Measurements from ENCODE around the gene RUSF1.
"Not testable (repeated sequence)": the region's sequence is repeated elsewhere in the genome, so short reads cannot be mapped to it uniquely, and the experiment has no call there.

Gene RUSF1

DNA sequence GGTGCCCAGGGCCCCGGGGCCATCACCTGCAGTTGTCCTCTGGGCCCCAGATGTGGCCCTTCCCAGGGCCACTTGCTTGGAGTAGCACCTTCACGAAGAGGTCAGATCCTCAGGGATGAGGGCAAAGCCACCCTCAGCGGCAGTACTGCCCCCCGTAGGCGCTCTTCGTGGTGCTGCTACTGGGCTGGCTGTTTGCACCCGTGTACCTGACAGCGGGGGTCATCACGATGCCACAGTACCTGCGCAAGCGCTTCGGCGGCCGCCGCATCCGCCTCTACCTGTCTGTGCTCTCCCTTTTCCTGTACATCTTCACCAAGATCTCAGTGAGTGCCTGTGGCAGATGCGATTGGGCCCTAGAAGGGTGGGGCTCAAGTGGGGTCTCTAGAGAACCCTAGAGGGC lies 22.6 kb downstream of the RUSF1 start:
- no peak for DNase-seq

DNA sequence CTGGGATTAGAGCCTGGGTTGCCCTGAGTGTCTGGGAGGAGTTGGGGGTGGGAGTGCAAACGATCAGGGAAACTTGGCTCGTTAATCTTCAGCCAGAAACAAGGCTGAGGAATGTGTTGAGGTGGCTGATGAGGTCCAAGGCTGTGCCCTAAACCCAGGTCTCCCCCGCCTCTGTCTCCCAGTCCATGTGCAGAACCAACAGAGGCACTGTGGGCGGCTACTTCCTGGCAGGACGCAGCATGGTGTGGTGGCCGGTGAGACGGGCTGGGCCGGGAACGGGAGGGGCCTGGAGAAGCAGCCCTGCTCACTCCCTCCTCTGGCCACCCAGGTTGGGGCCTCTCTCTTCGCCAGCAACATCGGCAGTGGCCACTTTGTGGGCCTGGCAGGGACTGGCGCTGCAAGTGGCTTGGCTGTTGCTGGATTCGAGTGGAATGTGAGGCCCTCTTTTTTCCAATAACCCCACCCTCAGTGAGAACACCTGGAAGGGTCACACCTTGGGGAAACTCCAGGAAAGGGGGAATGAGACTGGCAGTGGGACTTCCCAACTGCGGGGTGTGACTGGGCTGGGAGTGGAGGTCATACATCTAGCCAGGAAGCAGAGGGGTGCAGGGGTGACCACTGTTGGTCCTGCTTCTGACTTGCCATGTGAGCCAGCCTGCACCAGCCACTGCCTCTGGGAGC lies 23.6 kb downstream of the RUSF1 start:
- DNase-seq, result no peak

DNA sequence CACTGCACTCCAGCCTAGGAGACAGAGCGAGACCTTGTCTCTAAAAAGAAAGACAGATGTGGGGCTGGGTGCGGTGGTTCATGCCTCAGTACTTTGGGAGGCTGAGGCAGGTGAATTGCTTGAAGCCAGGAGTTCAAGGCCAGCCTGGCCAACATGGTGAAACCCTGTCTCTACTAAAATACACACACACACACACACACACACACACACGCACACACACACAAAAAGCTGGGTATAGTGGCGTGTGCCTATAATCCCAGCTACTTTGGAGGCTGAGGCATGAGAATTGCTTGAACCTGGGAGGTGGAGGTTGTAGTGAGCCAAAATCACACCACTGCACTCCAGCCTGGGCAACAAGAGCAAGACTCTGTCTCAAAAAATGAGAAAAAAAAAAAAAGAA lies 24.1 kb downstream of the RUSF1 start:
- DNase-seq, result not testable (repeated sequence)

DNA sequence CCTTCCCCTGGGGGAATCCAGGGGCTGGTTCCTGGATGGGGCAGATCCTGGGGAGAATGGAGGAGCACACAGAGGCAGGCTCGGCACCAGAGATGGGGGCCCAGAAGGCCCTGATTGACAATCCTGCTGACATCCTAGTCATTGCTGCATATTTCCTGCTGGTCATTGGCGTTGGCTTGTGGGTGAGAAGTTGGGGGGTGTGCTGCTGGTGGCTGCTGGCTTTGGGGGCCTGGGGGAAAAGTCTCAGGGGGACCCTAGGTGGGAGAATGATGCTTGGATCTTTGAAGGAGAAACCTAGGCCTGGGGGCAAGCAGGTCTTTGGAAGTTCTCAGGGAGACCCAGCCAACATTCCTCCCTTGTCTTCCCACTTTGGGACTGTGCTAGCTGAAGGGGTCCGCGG lies 25.1 kb downstream of the RUSF1 start, which contains the start of gene SLC5A2:
Gene SLC5A2 (plus strand): TSS at position 43 of the 400 bp plus-strand sequence. CDS start 14 bp downstream, at position 57.
- no peak for DNase-seq

DNA sequence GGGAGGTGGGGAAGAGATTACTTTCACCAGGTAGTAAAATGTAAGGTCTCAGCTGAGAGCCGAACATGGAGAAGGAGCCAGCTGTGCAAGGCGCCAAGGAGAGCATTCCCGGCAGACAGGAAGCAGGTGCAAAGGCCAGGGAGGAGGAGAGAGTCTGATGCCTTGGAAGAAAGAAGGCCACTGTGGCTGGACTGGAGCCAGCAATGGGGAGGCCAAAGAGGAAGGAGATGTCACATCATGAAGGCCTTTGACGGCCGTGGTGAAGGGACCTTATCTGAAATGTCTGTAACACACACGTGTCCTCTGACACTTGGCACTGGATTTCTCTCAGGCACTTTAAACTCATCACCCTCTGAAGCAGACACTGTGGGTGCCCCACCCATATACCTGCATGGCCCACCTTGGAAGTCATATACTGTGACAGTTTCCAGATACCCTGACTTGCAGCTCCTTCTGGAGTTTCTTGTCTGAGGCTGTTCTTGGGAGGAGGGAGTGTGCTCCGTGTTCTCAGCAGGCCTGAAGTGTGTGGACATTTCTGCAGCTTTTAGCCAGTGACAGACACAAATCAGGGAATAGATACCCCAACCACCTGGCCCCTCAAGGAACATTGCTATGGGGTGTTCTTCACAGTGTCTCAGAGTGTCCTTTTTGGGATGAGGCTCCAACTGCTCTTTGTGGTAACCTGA lies 27.2 kb downstream of the RUSF1 start:
- DNase-seq, result no peak

DNA sequence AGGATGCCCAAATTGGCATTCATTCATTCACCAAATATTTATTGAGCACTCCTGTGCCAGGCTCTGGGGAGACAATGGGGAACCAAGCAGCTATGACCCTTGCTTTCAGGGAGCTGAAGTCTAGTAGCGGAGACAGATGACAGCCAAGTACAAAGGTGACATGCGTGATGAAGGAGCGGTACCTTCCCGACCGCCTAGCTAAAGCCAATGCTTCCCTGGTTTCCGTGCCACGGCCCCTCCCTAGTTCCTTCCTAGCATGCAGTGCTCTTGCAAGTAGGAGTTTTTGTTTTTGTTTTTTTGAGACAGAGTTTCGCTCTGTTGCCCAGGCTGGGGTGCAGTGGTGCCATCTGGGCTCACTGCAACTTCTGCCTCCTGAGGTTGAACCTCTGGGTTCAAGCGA lies 28.4 kb downstream of the RUSF1 start:
- DNase-seq, result no peak

DNA sequence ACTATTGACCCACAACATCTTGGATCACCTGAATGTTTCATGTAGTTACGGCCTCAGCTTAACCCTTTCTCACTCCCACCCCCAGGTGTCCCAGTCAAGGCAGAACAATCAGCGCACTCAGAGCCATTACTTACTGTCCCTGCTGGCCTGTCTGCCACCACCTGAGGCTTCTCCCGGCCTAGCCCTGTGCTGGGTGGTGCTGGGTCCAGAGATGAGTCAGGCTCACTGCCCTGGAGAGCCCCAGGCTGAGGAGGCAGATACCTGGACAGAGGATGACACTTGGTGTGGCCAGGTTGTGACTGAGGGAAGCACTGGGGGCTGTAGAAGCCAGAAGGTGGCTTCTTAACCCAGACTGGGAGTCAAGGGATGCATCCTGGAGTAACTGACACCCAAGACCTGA lies 29.2 kb downstream of the RUSF1 start:
- no peak for DNase-seq

DNA sequence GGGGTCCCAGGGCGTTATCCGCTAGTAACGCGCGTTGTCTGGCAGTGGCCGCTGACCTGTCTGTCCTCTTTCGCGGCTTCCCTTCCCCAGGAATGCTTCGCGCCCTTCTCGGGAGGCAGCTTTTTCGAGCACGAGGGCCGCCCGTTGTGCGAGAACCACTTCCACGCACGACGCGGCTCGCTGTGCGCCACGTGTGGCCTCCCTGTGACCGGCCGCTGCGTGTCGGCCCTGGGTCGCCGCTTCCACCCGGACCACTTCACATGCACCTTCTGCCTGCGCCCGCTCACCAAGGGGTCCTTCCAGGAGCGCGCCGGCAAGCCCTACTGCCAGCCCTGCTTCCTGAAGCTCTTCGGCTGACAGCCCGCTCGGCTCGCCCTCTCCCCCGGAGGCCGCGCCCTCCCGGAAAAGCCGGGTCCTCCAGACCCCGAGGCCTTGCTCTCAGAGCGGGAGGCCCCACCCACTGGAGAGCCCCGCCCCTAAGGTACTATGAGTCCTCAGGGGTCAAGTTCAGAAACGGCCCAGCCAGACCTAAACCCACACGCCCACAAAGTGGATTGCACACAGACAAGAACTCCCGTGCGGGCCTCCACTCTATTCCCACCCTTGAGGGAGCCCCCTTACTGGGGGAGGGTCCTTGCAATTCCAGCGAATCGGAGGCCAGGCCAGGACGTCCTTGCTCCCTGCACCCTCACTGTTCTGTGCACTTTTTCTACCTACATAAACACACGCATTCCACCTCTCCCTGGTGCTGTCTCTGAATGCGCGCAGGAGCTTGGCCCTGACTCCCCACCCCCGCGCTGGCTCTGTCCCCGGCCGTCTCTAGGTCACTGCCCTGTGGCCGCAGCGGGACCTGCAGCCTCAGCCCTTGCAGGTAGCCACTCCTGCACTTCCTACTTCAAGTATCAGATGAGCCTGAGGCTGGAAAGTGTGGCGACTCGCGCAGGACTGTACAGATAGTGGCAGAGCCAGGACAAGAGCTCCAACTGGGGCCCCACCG lies 30.7 kb downstream of the RUSF1 start:
- DNase-seq, result no peak

DNA sequence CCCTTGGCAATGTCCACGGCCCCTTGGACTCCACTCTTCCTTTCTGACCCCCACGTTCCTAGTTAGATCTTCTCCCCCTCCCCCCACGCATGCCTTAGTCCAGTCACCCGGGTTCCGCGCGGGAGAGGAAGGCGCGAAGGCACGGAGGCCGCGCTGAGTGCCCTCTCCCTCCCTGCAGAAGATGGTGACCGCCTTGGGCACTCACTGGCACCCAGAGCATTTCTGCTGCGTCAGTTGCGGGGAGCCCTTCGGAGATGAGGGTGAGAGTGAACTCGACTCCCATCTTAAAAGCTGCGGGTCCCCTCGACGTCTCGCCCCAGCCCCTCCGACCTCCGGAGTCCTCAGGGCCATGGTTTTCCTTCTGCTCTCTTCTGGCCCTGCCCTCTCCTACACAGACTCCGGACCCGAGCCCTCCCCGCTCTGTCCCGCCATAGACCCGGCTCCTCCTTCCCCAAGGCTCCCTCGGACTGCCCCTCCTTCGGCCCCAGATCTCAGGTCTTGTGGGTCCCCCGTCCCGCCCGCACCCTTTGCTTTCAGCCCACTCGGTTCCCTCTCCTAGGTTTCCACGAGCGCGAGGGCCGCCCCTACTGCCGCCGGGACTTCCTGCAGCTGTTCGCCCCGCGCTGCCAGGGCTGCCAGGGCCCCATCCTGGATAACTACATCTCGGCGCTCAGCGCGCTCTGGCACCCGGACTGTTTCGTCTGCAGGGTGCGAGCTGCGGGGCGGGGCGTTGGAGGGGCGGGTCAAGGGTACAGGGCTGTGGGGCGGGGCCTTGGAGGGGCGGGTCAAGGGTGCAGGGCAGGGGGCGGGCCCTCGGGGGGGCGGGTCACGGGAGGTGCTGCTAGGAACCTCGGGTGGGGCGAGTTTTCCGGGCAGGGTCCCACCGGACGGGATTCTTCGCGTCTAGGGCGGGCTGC lies 31.6 kb downstream of the RUSF1 start:
- peak; percentile 88 for DNase-seq

DNA sequence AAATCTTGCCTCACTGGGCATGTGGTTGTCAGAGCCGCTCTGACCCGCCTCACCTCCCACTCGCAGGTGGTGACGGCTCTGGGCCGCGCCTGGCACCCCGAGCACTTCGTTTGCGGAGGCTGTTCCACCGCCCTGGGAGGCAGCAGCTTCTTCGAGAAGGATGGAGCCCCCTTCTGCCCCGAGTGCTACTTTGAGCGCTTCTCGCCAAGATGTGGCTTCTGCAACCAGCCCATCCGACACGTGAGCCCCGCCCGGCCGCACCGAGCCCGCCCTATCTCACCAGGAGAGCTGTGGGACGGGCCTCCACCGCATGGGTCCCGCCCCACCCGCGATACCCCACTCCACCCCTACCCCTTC lies 32.3 kb downstream of the RUSF1 start:
- no peak for DNase-seq

DNA sequence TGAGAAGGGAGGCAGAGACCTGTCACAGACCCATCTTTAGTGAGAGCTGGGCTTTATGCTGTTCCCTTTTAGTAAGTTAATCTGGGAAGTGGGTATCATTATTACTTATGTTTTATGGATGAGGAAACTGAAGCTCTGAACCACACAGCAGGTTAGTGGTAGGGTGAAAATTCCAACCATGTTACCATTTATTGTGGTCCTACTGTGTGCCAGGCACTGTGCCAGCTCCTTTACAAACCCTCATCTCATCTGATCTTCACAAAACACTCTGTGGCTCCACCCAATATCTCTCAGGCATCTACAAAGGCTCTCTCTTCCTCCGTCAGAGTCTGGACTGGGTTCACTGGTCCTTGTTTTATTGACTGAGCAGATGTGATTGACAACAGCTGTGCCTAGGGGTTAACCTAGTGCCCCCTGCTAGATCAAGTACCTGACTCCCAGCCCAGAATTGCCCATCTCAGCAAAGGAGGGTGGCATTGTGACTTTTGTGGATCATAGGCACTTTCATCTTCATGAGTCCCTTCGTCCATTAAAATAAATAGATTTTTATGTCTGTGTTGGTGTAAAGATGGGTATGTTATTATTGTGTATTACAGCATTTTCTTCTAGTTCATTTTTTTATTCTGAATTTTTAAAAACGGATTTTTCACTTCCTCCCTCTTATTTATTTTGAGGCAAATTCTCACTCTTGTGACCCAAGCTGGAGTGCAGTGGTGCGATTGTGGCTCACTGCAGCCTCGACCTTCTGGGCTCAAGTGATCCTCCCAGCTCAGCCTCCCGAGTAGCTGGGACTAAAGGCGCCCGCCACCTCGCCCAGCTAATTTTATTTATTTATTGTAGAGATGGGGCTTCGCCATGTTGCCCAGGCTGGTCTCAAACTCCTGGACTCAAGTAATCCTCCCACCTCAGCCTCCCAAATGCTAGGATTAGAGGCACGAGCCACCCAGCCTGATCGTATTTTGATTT lies 33.1 kb downstream of the RUSF1 start:
- no peak for DNase-seq

DNA sequence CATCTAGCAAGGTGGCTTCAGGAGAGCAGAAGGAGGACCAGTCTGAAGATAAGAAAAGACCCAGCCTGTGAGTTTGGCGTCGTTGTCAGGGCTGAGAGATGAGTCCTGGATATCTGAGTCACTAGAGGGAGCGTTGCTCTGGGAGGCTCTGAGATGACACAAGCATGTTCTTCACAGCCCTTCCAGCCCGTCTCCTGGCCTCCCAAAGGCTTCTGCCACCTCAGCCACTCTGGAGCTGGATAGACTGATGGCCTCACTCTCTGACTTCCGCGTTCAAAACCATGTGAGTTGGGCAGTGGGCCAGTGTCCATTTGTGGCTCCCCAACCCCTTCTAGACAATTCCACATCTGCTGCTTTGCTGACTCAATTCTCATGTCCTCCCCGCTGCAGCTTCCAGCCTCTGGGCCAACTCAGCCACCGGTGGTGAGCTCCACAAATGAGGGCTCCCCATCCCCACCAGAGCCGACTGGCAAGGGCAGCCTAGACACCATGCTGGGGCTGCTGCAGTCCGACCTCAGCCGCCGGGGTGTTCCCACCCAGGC lies 33.9 kb downstream of the RUSF1 start:
- DNase-seq, result no peak

DNA sequence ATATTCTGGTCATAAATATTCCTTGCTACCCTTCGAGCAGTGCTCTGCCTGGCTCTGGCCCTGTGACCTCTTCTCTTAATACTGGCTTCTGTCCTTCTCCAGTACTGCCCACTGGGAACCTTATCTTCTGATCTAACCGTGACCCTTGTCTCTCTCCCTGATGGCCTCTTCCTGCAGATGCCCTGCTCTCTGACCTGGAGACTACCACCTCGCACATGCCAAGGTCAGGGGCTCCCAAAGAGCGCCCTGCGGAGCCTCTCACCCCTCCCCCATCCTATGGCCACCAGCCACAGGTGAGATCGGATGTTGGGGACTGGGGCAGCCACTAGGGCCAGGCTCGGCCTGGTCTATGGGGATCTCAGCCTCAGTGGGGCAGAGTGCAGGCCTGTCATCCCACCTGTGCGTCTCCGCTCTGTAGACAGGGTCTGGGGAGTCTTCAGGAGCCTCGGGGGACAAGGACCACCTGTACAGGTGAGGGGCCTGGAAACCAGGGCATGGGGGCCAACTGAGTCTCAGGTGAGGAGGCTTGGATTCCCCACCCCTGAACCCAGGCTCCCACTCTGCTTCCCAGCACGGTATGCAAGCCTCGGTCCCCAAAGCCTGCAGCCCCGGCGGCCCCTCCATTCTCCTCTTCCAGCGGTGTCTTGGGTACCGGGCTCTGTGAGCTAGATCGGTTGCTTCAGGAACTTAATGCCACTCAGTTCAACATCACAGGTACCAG lies 34.8 kb downstream of the RUSF1 start:
- no peak for DNase-seq

DNA sequence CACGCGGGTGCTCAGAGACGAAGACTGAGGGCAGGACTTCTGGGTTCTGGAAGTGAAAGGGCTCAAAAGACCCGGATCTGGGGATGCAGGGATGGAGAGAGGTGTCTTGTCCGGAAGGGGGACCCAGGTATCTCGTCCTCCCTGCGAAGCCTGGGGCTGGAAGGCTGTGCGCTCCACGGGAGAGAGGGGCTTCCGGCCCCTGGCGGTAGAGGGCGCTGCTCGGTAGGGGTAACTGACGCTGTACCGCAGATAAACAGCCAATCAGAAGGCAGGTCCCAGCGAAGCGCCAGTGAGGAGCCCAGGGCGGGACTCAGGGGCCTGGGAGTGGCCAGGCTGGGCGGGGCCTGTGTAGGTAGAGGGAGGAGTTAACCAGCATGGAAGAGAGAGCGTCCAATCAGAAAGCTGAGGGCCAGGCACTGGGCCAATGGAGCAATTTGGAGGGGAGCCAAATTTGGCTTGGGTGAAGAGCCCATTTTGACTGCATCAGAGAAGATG lies 35.4 kb downstream of the RUSF1 start:
- peak; percentile 70 for DNase-seq

DNA sequence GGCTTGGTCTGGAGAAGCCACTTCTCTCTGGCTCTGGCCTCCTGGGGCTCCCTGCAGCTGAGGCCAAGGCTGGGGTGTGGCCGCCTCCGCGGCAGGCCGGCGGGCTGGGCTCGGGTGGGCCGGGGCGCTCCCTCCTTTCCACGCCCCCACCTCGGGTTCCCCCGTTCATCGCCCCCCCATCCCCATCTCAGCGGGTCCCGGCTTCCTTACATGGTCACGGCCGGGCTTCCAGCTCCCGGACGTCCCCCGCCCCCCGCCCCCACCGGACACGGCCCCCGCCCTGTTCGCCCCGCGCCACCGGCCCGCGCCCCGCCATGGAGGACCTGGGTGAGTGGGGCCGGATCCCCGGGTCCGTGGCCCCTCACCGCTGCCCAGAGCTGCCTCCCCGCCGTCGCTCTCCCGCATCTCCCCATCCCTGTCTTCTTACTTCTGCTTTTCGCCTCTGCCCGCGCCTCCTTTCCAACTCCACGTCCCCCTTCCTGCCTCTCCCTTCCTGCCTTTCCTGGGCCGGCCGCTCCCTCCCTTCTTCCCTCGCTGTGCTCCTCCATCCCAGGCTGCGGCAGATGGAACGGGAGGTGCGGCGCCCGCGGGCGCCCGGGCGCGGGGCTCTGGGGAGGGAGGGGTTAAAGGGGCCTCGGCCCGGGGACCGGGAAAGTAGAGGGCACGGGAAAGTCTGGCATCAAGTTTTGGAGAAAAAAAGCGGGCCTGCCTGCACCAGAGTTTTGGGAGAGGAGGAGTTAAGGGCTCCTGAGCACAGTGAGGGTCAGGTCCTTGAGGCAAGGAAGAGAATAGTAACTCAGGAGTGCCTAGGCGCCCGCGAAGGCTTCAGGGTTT lies 36.1 kb downstream of the RUSF1 start, which contains the start of gene TGFB1I1:
Gene TGFB1I1 (plus strand): TSS at position 278 of the 834 bp plus-strand sequence. CDS start 37 bp downstream, at position 315.
- DNase-seq, result no peak

DNA sequence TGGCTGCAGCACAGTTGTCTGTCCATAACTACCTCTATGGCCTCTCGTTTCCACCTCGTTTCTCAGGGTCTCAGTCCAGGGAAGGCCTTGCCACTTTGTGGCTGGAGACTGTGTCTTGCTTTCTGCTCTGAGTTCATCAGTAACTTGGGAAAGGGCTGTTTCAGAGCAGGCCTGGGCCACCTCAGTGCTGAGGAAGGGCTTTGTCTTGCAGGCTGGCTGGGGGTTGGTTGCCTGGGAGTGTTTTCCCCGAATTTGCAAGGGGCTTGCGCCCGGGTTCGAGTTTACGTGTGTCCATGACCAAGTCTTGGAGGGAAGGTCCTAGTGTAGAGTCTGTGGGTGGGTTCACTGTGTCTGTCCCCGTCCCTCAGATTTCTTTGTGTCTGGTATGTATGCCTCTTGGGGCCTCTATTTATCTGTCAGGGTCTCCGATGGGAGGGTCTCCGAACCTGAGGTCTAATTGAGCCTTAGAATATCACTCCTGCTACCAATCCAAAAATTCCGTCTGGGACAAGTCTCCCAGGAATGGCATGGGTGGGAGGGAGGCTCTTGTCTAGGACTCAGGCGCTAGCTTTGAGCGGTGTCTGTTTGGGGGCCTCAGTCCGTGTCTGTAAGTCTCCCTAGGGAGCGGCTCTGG lies 36.8 kb downstream of the RUSF1 start:
- DNase-seq, result no peak

DNA sequence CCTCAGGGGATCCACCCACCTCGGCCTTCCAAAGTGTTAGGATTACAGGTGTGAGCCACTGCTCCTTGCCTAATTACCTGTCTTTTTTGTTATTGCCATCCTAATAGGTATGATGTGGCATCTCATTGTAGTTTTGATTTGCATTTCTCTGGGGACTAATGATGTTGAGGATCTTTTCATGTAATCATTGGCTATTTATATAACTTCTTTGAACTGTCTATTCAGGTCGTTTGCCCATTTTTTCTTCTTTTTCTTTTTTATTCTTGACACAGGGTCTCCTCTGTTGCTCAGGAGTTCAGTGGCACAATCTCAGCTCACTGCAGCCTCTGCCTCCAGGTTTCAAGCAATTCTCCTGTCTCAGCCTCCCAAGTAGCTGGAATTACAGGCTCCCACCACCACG lies 37.6 kb downstream of the RUSF1 start:
- DNase-seq, result no peak

DNA sequence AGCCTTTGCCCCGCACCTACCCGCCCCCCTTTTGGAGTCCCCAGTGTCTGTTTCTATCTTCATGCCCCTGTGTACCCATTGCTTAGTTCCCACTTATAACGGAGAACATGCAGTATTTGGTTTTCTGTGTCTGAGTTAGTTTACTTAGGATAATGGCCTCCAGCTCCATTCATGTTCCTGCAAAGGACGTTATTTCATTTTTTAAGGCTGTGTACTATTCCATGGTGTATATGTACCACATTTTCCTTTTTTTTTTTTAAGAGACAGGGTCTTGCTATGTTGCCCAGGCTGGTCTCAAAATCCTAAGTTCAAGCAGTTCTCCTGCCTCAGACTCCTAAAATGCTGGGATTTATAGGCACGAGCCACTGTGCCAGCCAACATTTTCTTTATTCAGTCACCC lies 40.3 kb downstream of the RUSF1 start:
- DNase-seq, result no peak
